OCI-LY7 (cell line): Measurements from ENCODE around the gene ZNF212. TPM values are rescaled to one million over a fixed set of nuclear protein-coding genes. Genes with fewer than 3 reads are reported as not detected.
A peak's percentile ranks its signal among the peaks of the same experiment; 100 is the strongest.

ENCODE experiments used
- BruUV-seq: library from RNA; stranded (reverse); fragments of 400-500 nt; replicated peaks from 2 replicates; lab custom pipeline; 2021; lab: Mats Ljungman, UMichigan
- CTCF ChIA-PET: fragments of 300-600 bp; sonication (Branson Sonifier 250); formaldehyde crosslinking; loops from one replicate; lab custom pipeline; 2022; ENCODE audit warnings: antibody characterized with exemption; ENCODE audit not compliant: unreplicated experiment; lab: Charles Lee
- POLR2A ChIA-PET: fragments of 300-600 bp; sonication (Branson Sonifier 250); formaldehyde crosslinking; loops from one replicate; lab custom pipeline; 2022; ENCODE audit warnings: antibody characterized with exemption; lab: Charles Lee
- DNase-seq: peaks from one replicate; pipeline ENCODE4 v3.0.0-alpha.2; 2015; ENCODE audit warnings: low spot score
- H2AFZ ChIP-seq: fragments of 200-600 bp; sonication (generic), shearing (Covaris generic); 2 replicates; pipeline ENCODE4 v1.6.1; 2014; ENCODE audit warnings: mild to moderate bottlenecking, antibody characterized with exemption, low read length, moderate library complexity
- H3K27ac ChIP-seq: fragments of 200-600 bp; sonication (generic); 2 replicates; pipeline ENCODE4 v1.5.1; 2014; ENCODE audit warnings: mixed run types, low read depth, mild to moderate bottlenecking, moderate library complexity, low read length, inconsistent platforms; ENCODE audit not compliant: poor library complexity, severe bottlenecking
- H3K36me3 ChIP-seq: fragments of 200-600 bp; sonication (generic); 2 replicates; pipeline ENCODE4 v1.6.1; 2014; ENCODE audit warnings: mild to moderate bottlenecking, antibody characterized with exemption, low read length, moderate library complexity, mixed read lengths; ENCODE audit not compliant: insufficient read depth
- H3K4me1 ChIP-seq: fragments of 200-600 bp; sonication (generic); 2 replicates; pipeline ENCODE4 v1.5.1; 2014; ENCODE audit warnings: mild to moderate bottlenecking, low read length; ENCODE audit not compliant: insufficient read depth, poor library complexity, severe bottlenecking
- H3K4me2 ChIP-seq: fragments of 200-600 bp; sonication (generic); 2 replicates; pipeline ENCODE4 v1.6.1; 2014; ENCODE audit warnings: mild to moderate bottlenecking, low read length
- H3K4me3 ChIP-seq: fragments of 200-600 bp; sonication (generic); 2 replicates; pipeline ENCODE4 v1.5.1; 2014; ENCODE audit warnings: mild to moderate bottlenecking, low read depth, low read length; ENCODE audit not compliant: poor library complexity, severe bottlenecking
- H3K79me2 ChIP-seq: fragments of 200-600 bp; sonication (generic); 2 replicates; pipeline ENCODE4 v1.6.1; 2016; ENCODE audit warnings: low read depth, mild to moderate bottlenecking, low read length, moderate library complexity, mixed read lengths; ENCODE audit not compliant: insufficient read depth
- H3K9me2 ChIP-seq: fragments of 200-600 bp; sonication (generic); 2 replicates; pipeline ENCODE4 v1.6.1; 2016; ENCODE audit warnings: mild to moderate bottlenecking, low read length, mixed read lengths; ENCODE audit not compliant: insufficient read depth
- H3K9me3 ChIP-seq: fragments of 200-600 bp; sonication (generic); 2 replicates; pipeline ENCODE4 v1.6.1; 2014; ENCODE audit warnings: mild to moderate bottlenecking, mixed run types, low read length, mixed read lengths
- H4K20me1 ChIP-seq: fragments of 200-600 bp; sonication (generic); 2 replicates; pipeline ENCODE4 v1.6.1; 2014; ENCODE audit warnings: mild to moderate bottlenecking, antibody characterized with exemption, low read length, moderate library complexity, mixed read lengths; ENCODE audit not compliant: insufficient read depth
- EZH2phosphoT487 ChIP-seq: fragments of 200-600 bp; sonication (generic); IDR thresholded peaks from 2 replicates; pipeline ENCODE4 v1.6.1; 2018; ENCODE audit warnings: low read depth, borderline replicate concordance, mild to moderate bottlenecking, mixed run types, antibody characterized with exemption, low read length, moderate library complexity, mixed read lengths
- intact Hi-C: fragments of 100-400 bp; cut with micrococcal nuclease; formaldehyde crosslinking; loops from one replicate; pipeline ENCODE4 v1.10.0; 2022; ENCODE audit not compliant: unreplicated experiment
- total RNA-seq, 2 experiments: library from RNA; depleted of rRNA in 1 of 2; stranded (reverse); fragments of >200 nt in 1 of 2; shearing (Covaris generic) in 1 of 2; gene quantifications; 2 replicates each; pipeline ENCODE4 v1.2.3, GENCODE V29; 2014 to 2022
- TF ChIP-seq, protein P1 (sequence below): fragments of 200-600 bp; sonication (generic); conservative IDR thresholded peaks from 2 replicates; pipeline ENCODE4 v1.5.1; 2014; ENCODE audit warnings: mild to moderate bottlenecking, antibody characterized with exemption, low read length, moderate library complexity, mixed read lengths

The ZNF212 gene
- total RNA-seq, 2 experiments from 2014 or later, result 11.6 to 12.7 TPM

DNA sequence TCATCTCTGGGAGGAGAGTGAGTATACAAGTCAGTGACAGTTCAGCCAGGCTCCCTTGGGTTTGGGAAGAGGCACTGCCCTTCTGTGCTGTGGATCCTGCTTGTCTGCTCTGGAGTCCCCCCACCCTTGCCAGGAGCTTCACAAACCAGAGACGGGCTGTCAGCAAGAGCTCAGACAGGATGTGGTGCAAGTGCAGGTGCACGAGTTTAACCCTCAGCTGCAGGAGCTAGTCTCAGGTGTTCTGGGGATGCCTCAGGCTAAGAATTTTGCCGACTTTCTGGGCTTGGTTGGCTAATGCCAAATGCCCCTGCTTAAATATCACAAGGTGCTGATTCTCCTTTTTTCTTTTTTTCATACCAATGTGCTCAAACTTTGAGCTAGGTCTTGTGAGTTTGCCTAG, 44.9 kb downstream of the ZNF212 start:
- peak; percentile 88 for DNase-seq
- TSS peak; percentile 49 for BruUV-seq
- no peaks in the 10 kb centered on the region for H3K9me2 ChIP-seq
- H3K9me3 ChIP-seq, result no peaks in the 10 kb centered on the region
- H2AFZ ChIP-seq, result peak overlapping the region; percentile 37; the same call in 1 of the 2 replicates
- H4K20me1 ChIP-seq, result peaks cover 4% of the 10 kb centered on the region; the same call in 1 of the 2 replicates
- peaks cover 4% of the 10 kb centered on the region; the same call in 1 of the 2 replicates for H3K36me3 ChIP-seq
- POLR2A ChIA-PET, result interaction anchor here (1.1 to 1.7 kb wide), 3 partner anchors 9 to 24 kb away, joined by 3 to 10 read pairs (median 5); no protein-coding TSS in a partner anchor
- intact Hi-C loops, result no loop called here
- no peak for TF ChIP-seq EZH2phosphoT487
- TF ChIP-seq, protein P1, sequence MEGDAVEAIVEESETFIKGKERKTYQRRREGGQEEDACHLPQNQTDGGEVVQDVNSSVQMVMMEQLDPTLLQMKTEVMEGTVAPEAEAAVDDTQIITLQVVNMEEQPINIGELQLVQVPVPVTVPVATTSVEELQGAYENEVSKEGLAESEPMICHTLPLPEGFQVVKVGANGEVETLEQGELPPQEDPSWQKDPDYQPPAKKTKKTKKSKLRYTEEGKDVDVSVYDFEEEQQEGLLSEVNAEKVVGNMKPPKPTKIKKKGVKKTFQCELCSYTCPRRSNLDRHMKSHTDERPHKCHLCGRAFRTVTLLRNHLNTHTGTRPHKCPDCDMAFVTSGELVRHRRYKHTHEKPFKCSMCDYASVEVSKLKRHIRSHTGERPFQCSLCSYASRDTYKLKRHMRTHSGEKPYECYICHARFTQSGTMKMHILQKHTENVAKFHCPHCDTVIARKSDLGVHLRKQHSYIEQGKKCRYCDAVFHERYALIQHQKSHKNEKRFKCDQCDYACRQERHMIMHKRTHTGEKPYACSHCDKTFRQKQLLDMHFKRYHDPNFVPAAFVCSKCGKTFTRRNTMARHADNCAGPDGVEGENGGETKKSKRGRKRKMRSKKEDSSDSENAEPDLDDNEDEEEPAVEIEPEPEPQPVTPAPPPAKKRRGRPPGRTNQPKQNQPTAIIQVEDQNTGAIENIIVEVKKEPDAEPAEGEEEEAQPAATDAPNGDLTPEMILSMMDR, result no peak
- H3K4me3 ChIP-seq, result peak overlapping the region; percentile 64
- peak overlapping the region; percentile 78 for H3K27ac ChIP-seq
- peak overlapping the region; percentile 87 for H3K4me2 ChIP-seq
- H3K4me1 ChIP-seq, result peaks cover 34% of the 10 kb centered on the region
- no peaks in the 10 kb centered on the region for H3K79me2 ChIP-seq
- CTCF ChIA-PET, result interaction anchor here (1.2 kb wide), 1 partner anchor 26 kb away, joined by 3 read pairs; no protein-coding TSS in a partner anchor

DNA sequence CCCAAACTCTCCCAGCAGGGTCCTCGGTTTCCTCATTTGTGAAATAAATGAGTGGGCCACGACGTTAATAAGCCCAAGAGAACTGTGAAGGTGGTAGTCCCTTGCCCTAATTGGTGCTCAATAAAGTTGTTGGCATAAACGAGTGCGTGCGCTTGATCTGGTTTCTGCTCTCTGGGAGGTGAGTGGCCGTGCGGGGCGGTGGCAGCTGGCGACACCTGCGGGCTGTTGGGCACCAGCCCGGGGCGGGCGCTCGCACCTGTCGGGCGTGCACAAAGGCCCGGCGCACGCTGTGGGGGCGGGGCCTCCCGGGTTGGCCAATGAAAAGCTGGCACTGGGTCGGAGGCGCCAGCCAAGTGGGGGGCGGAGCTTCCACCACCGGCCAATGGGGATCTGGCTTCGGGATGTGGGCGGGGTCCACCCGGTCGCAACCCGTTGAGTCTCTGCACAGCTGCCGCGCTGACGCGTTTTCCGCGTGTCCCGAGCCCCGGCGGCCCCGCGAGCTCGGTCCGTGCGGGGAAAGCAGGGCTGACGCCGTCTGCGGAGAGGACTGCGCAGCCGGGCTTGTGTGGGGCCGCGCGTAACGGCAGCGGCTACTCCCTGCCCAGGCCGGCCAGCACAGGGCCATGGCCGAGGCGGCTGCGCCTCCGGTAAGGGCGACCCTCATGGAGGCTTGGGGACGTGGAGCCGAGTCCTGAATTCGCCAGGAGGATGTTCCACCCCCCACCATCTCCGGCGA, 45.6 kb downstream of the ZNF212 start:
- Histone ChIP-seq H2AFZ (peak overlapping the region; percentile 37; the same call in 1 of the 2 replicates), H3K9me3 (no peaks in the 10 kb centered on the region), H3K4me1 (peaks cover 34% of the 10 kb centered on the region), H3K36me3 (peaks cover 4% of the 10 kb centered on the region; the same call in 1 of the 2 replicates), H3K79me2 (no peaks in the 10 kb centered on the region), H3K4me3 (peak overlapping the region; percentile 64), H3K27ac (peak overlapping the region; percentile 78), H4K20me1 (peaks cover 4% of the 10 kb centered on the region; the same call in 1 of the 2 replicates), H3K9me2 (no peaks in the 10 kb centered on the region), H3K4me2 (peak overlapping the region; percentile 87)
- TF ChIP-seq, protein P1, result peak; percentile 61
- no peak for TF ChIP-seq EZH2phosphoT487
- BruUV-seq, result no TSS peak
- CTCF ChIA-PET, result interaction anchor here (0.6 to 1.2 kb wide), 2 partner anchors 25 to 90 kb away, joined by 3 read pairs; partner anchors contain the start of gene ZNF282
- intact Hi-C loops, result loop anchor here (1.0 kb wide), 1 partner anchor 23 kb away; the partner anchor contains the start of gene ZNF783
- DNase-seq, result peak; percentile 97
- POLR2A ChIA-PET, result interaction anchor here (0.6 to 1.7 kb wide), 5 partner anchors 10 to 27 kb away, joined by 3 to 10 read pairs (median 5); partner anchors contain the start of gene ZNF783
